Prostate gland (tissue), 2 donors: ENCODE data around the gene TRUB1.

ENCODE experiments used
- POLR2A ChIP-seq: fragments of 450-650 bp; IDR thresholded peaks from one replicate; pipeline ENCODE4 v1.6.1; 2016; ENCODE audit warnings: antibody characterized with exemption, mild to moderate bottlenecking
- POLR2AphosphoS5 ChIP-seq: sonication (generic); formaldehyde crosslinking; IDR thresholded peaks from one replicate; pipeline ENCODE4 v1.6.1; 2017; ENCODE audit warnings: antibody characterized with exemption
- TF ChIP-seq, protein P1 (sequence below), 4 experiments: fragments of 200-600 bp in 2 of 4; fragments of 450-650 bp in 2 of 4; sonication (generic) in 2 of 4; IDR thresholded peaks; 1 replicate in 3 of 4; 2 replicates in 1 of 4; pipeline ENCODE4 v1.5.1; 2016 to 2019; ENCODE audit warnings: antibody characterized with exemption in 4 of 4, mild to moderate bottlenecking in 2 of 4, moderate library complexity in 2 of 4

DNA sequence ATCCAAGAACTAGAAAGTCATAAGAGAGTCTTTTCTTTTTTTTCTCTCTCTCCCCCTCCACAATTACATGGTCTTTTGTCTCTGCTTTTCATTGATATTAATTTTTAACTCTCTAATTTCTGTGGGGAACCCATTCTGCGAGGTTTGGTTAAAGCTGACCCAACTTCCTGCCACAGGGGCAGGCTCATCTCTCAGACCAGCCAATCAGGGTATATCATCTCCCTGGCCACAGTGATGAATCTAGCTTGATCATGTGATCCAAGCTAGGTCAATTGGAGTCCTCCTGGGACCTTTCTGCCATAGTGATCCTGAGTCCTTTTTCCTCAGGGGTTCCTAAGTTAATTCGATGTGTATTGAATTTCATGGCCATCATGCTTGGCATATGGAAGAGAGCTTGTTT is 38.0 kb upstream of the TRUB1 start:
- TF ChIP-seq, protein P1, sequence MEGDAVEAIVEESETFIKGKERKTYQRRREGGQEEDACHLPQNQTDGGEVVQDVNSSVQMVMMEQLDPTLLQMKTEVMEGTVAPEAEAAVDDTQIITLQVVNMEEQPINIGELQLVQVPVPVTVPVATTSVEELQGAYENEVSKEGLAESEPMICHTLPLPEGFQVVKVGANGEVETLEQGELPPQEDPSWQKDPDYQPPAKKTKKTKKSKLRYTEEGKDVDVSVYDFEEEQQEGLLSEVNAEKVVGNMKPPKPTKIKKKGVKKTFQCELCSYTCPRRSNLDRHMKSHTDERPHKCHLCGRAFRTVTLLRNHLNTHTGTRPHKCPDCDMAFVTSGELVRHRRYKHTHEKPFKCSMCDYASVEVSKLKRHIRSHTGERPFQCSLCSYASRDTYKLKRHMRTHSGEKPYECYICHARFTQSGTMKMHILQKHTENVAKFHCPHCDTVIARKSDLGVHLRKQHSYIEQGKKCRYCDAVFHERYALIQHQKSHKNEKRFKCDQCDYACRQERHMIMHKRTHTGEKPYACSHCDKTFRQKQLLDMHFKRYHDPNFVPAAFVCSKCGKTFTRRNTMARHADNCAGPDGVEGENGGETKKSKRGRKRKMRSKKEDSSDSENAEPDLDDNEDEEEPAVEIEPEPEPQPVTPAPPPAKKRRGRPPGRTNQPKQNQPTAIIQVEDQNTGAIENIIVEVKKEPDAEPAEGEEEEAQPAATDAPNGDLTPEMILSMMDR (IDR thresholded peaks at IDR 0.05), result no peak
- TF ChIP-seq POLR2A (no peak), POLR2AphosphoS5 (no peak)
